ENCODE results near the gene HECW1. TPM values are rescaled to one million over a fixed set of nuclear protein-coding genes. Genes with fewer than 3 reads are reported as not detected.

The HECW1 gene
- total RNA-seq, 1 donor from 2014 or later, result not detected

GRCh38 chr7:43117861-43118260, 5.4 kb downstream of the HECW1 start:
- TF ChIP-seq, protein P1, sequence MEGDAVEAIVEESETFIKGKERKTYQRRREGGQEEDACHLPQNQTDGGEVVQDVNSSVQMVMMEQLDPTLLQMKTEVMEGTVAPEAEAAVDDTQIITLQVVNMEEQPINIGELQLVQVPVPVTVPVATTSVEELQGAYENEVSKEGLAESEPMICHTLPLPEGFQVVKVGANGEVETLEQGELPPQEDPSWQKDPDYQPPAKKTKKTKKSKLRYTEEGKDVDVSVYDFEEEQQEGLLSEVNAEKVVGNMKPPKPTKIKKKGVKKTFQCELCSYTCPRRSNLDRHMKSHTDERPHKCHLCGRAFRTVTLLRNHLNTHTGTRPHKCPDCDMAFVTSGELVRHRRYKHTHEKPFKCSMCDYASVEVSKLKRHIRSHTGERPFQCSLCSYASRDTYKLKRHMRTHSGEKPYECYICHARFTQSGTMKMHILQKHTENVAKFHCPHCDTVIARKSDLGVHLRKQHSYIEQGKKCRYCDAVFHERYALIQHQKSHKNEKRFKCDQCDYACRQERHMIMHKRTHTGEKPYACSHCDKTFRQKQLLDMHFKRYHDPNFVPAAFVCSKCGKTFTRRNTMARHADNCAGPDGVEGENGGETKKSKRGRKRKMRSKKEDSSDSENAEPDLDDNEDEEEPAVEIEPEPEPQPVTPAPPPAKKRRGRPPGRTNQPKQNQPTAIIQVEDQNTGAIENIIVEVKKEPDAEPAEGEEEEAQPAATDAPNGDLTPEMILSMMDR (conservative IDR thresholded peaks at IDR 0.05; ENCODE audit: low read depth, low read length), result no peak
- H3K4me3 ChIP-seq (ENCODE audit: low read depth, low read length), result no peak overlapping the region
- no peak for DNase-seq (ENCODE audit: low read depth)

DNA sequence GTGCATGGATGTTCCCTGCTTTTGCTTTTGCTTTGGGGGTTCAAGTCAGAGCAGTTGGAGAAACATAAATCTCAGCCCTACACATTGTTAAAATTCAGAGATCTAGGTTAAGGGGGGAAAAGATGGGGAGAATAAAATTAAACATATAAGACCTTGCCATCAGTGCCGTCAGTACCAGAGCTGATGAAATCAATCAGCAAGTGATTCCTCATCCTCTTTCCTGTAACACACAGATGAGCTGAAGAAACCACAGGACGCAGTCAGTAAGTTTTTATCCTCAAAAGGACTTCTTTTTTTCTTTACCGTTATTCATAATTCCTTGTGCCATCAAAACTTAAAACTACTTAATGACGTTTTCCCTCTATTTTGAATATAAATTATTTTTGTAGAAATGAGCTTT, 5.9 kb downstream of the HECW1 start:
- DNase-seq (ENCODE audit: low read depth), result no peak
- TF ChIP-seq, protein P1 (conservative IDR thresholded peaks at IDR 0.05; ENCODE audit: low read depth, low read length), result no peak

DNA sequence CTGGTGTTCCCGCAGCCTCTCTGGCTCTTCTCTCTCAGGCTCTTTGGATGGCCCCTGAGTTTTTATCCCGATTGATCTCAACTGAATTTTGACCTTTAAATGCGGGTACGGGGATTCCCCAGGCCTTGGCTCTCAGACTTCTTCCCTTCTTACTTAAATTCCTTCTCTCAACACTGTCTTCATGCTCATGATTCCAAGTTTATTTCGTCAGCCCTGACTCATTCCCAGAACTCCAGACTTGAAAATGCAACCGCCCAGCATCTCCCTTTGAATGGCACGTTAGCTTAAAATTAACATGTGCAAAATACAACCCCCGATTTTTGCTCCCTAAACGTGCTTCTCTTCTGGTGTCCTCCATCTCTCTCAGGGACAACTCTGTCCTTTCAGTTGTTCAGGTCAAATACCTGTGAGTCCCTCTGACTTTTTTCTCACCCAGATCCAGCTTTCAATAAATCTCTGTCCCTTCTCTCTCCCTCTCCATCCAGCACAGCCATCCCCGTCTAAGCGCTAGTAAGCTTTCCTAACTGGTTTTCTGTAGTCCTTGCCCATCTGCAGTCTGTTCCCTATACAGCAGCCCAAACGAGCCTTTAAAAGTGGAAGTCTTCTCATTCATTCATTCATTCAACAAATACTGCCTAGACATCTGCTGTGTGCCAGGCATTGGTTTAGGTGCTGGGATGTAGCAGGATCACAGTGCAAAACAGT, 7.1 kb downstream of the HECW1 start:
- no peak overlapping the region for H3K4me3 ChIP-seq (ENCODE audit: low read depth, low read length)
- peak; percentile 52 for DNase-seq (ENCODE audit: low read depth)
- TF ChIP-seq, protein P1 (conservative IDR thresholded peaks at IDR 0.05; ENCODE audit: low read depth, low read length), result no peak

More for the DNA sequence above, 5.9 kb downstream of the HECW1 start:
- no peak overlapping the region for H3K4me3 ChIP-seq (ENCODE audit: low read depth, low read length)

DNA sequence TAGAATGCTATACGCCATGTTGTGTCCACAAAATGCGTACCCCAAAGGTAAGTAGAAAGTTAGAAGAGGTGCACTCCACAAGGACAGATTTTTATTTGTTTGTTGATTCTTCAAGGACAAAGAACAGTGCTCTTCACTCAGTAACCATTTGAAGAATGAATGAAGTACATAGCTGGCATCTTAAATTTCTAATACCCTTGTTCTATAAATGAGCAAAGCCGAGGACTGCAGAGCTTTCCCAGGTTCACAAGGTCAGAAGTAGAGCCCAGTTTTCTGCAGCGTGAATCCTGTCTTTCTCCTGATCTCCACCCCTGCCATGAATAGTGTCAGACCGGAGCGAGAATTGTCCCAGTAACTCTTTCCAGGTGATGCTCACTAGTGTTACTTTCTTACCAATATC, 9.5 kb downstream of the HECW1 start:
- DNase-seq (ENCODE audit: low read depth), result no peak
- TF ChIP-seq, protein P1 (conservative IDR thresholded peaks at IDR 0.05; ENCODE audit: low read depth, low read length), result no peak
- H3K4me3 ChIP-seq (ENCODE audit: low read depth, low read length), result no peak overlapping the region

DNA sequence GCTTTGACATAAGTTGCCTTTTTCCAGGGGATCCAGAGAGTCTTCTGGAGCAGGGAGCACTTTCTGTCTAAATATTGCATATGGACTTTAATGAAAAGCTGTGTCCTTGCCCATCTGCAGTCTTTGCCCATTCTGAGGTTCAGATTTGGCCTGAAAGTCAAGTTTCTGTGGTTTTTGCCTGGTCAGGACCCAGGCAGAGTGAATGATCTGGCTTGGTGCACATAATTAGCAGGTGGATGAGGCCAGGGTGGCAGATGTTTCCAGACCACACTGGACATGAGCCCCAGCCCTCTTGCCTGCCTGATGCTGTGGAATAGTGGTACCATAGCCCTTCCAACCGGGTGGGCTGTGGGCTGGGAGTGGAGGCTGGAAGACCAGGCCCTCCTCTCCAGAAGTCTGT, 11.0 kb downstream of the HECW1 start:
- no peak for DNase-seq (ENCODE audit: low read depth)

GRCh38 chr7:43124388-43124787, 11.9 kb downstream of the HECW1 start:
- H3K4me3 ChIP-seq (ENCODE audit: low read depth, low read length), result no peak overlapping the region
- no peak for DNase-seq (ENCODE audit: low read depth)
- TF ChIP-seq, protein P1 (conservative IDR thresholded peaks at IDR 0.05; ENCODE audit: low read depth, low read length), result no peak

More for the DNA sequence above, 11.0 kb downstream of the HECW1 start:
- TF ChIP-seq, protein P1 (conservative IDR thresholded peaks at IDR 0.05; ENCODE audit: low read depth, low read length), result no peak
- no peak overlapping the region for H3K4me3 ChIP-seq (ENCODE audit: low read depth, low read length)

DNA sequence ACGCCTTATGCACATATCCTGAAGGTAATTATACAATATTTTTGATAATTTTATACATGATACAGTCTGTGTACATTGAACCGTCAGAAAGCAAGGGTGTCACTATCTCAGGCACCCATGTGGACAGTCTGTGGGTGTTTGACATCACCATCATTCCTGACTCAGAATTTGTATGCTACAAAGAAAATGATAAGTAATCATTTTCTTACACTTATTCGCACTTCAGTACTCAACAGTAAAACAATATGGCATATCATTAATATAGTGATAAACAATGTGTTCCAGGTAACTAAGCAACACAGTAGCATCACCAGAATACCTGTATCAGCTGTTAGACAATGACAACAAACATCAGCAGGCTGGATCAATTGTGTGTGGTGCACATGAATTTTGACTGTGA, 17.9 kb downstream of the HECW1 start:
- TF ChIP-seq, protein P1 (conservative IDR thresholded peaks at IDR 0.05; ENCODE audit: low read depth, low read length), result no peak
- DNase-seq (ENCODE audit: low read depth), result no peak
- H3K4me3 ChIP-seq (ENCODE audit: low read depth, low read length), result no peak overlapping the region

Measured in epithelial cell of proximal tubule (primary cell).